HG03175 (cell line): ENCODE data around the gene CGB7.
"Not testable (repeated sequence)": the region's sequence is repeated elsewhere in the genome, so short reads cannot be mapped to it uniquely, and the experiment has no call there.

Experiments
- ATAC-seq: cut with Tn5 transposase; IDR thresholded peaks from one replicate; pipeline ENCODE4 v1.9.1; 2021; ENCODE audit warnings: mild to moderate bottlenecking, moderate library complexity; ENCODE audit not compliant: unreplicated experiment

Gene CGB7

GRCh38 chr19:49073514-49074378 lies 16.2 kb upstream of the CGB7 start:
- no peak for ATAC-seq

- ATAC-seq: no peak
These were observed 14.5 kb upstream of the CGB7 start for GRCh38 chr19:49071860-49072547.

DNA sequence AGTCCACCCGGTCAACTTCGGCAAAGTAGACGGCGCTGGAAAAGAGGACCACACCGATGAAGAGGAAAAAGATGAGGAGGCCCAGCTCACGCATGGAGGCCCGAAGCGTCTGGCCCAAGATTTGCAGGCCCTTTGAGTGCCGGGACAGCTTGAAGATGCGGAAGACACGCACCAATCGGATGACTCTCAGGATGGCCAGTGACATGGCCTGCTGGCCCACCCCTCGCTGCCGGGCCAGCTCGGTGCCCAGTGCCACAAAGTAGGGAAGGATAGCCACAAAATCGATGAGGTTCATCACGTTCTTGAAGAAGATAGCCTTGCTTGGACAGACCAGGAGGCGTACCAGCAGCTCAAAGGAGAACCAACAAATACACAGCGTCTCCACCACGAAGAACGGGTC lies 12.9 kb upstream of the CGB7 start:
- ATAC-seq: no peak

DNA sequence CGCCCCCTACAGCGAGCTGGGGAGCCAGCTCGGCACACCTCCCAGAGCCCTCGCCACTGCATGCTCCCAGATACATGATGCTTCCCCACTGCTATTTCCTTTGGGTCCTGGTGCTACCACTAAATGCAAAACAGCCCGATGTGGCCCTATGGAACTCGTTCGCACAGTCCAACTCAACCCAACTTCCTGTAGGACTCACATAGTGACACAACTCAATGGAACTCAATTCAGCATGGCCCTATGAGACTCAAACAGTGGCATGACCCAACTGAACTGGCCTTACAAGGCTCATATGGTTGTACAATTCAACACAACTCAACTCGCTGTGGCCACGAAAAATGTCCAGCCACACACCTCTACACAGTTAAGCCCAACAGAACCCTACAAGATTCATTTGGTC lies 11.5 kb upstream of the CGB7 start:
- no peak for ATAC-seq

- ATAC-seq: no peak
These were observed 10.0 kb upstream of the CGB7 start for GRCh38 chr19:49067554-49067953.

GRCh38 chr19:49065905-49066512 lies 8.5 kb upstream of the CGB7 start:
- ATAC-seq: no peak

DNA sequence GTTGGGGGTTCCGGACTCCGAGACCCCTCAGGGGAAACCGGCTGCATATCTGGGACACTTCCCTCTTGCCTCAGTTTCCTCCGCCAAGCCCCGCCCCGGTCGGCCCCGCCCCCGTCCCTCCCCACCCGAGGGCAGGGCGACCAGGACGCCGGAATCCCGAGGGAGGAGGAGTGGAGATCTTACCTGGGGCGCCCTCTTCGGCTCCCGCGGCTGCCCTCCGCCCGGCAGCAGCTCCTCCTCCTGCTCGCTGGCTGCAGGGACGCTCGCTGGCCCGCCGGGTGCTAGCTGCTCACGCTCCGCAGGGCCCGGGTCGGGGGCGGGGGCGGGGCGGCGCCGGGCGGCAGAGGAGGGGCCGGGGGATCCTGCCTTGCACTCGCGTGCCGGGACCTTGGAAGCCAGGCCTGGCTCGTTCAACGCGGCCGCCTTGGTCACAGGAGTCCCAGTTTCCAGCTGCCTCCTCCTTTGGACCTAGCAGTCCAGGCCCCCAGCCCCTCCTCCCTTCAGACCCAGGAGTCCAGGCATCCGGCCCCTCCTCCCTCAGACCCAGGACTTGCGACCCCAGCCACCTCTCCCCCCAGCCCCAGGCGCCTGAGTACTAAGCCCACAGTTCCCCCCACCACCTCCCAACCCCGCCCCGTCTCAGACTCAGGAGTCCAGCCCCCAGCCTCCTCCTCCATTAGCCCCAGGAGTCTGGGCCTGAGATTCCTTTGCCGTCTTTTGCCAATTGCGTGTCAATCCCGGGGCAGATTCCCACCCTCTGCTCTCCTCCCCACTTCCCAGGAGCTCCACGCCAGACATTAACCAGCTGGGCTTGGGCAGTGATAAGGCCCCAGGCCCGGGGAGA lies 7.4 kb upstream of the CGB7 start, which contains the start of gene NTF4:
Gene NTF4 (minus strand): TSS at position 51 of the 844 bp plus-strand sequence. CDS start 2,821 bp downstream, outside the sequence.
- ATAC-seq: no peak

GRCh38 chr19:49064029-49064629 lies 6.6 kb upstream of the CGB7 start:
- ATAC-seq: no peak

GRCh38 chr19:49061445-49061844 lies 3.9 kb upstream of the CGB7 start:
- ATAC-seq: no peak

DNA sequence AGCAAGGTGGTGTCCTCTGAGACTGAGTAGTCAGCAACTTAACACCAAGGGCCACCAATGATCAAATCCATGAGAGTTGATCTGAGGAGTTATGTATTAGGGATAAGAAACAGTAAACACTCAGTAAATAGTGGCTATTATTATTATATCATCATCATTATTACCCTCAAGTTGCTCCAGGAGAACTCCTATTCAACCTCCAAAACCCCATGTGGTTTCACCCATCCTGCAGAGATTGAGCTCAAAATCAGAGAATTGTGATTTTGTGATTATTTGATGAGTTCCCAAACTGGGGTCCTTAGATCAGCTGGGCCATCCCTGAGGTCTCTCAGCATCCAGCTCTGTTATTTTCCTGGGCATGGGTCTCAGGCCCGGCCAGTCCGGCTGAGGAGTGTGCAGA lies 3.5 kb upstream of the CGB7 start:
- no peak for ATAC-seq

DNA sequence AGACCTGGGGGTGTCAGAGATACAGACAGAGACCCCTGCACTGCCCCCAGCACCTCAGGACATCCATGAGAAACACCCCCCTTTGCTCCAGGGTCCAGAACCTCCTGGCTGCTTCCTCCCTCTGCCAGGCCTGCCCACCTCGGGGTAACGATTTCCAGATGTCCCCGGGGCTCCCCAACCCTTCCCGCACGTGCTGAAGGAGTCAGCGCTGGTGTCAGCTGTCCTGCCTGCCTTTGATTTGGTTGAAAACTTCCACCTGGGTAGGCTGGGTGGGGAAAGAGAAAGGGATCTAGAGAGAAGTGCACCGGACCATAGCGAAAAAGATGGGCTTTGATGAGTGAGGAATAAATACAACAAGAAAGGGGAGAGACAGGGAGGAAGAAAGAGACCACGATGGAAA lies 1.5 kb upstream of the CGB7 start:
- no peak for ATAC-seq

GRCh38 chr19:49058562-49058961 lies 1.0 kb upstream of the CGB7 start:
- ATAC-seq: no peak

DNA sequence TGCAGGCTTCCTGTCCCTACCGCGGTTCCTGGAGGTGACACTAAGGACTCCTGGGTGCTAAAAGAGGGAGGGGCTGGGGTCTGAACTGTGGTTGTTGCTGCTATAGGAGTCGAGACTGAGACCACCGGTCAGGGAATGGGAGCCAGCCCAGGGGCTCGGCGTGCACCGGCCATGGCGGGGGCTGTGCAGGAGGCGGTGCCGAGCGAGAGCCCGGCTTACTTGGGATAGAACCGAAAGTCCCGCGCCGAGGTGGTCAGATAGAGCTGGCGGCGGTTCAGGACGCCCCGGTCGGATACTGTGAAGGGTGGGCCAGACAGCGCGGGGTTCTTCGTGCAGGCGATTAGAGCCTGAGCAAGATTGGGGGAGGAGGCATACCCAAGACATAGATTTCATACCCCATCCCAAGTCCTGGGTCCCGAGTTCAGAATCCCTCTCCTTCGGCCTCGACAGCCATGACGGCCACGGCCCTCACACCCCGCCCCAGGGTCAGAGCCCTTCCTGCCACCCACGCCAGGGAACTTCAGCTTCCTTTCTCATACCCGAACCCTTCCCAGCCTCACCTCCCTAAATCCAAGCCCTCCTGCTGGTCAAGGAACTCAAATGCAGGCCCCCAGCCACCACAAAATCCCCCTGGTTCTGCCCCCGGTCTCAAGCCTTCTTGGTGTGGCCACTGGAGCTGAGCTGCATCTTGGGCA lies 500 bp downstream of the CGB7 start:
- not testable (repeated sequence) for ATAC-seq

DNA sequence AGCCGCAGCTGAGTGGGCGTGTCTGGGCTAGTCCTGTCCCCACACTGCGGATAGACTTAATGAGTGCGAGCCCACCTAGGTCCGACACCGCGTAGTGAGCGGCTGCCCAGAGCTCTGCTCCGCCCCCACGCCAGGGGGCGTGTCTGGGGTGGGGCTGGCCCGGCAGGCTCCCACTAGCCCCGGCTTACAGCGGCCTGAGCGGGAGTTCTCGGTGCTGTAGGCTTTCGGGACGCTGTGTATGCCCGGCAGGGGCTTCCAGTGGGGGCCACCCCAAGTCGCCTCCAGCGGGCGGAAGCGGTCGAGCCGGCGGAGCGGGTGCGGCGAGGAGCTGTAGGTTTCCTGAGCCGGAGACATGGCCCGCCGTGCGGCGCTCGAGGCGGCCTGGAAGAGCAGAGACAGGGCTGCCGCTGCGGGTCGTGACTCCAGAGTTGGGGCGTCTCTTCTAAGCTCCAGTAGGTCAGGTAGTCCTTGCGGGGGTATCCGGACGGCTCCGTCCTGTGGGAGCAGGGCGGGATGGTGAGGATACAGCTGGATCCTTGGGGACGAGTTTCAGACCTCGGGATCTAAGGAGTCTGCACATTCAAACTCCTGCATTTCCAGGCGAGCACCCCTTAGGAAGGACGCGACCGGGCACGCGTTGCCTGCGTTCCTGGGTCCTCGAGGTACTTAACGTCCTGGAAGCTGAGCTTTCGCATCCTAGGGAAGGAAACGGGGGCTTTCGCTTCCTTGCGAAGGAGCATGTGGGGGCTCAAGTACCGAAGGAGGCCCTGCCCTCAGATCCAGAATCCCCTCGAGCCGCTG lies 1.2 kb downstream of the CGB7 start:
- no peak for ATAC-seq

- not testable (repeated sequence) for ATAC-seq
These were observed 7.0 kb downstream of the CGB7 start for GRCh38 chr19:49050376-49051033.

DNA sequence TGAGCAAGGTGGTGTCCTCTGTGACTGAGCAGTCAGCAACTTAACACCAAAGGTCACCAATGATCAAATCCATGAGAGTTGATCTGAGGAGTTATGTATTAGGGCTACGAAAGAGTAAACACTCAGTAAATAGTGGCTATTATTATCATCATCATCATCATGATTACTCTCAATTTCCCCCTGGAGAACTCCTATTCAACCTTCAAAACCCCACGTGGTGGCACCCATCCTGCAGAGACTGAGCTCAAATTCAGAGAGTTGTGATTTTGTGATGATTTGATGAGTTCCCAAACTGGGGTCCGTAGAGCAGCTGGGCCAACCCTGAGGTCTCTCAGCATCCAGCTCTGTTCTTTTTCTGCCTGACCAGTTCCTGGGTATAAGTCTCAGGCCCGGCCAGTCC lies 7.7 kb downstream of the CGB7 start:
- ATAC-seq: not testable (repeated sequence)

DNA sequence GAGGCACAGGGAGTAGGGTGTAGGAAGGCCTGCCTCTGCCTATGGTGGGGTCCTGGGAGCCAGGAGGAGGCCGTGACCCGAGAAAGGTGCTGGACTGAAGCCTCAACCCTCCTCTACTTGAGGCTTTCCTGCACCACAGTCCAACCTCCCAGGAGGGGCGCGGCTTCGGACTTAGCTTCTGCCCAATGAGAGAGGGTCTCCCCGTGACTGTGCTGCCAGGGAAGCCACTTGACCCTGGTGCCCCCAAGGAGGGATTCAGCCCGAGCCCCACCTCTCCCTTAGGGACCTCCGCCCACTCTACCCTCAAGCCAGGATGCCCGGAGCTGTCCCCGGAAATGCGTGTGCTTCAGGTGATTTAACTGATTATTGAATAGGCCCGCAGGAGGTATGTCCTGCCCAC lies 8.5 kb downstream of the CGB7 start, which contains the start of gene CGB8:
Gene CGB8 (minus strand): TSS at position 101 of the 400 bp plus-strand sequence. CDS start 372 bp downstream, outside the sequence.
- ATAC-seq: not testable (repeated sequence)

GRCh38 chr19:49043548-49043947 lies 14.0 kb downstream of the CGB7 start, which contains the start of gene CGB5:
Gene CGB5 (plus strand): TSS chr19:49043848. CDS start chr19:49044210, 362 bp downstream.
- ATAC-seq: not testable (repeated sequence)
